NCI-H524 treated with DMSO at 0.1 percent for 48 hours (cell line): ENCODE measurements around the gene CCDC149.
"Not testable (repeated sequence)": the region's sequence is repeated elsewhere in the genome, so short reads cannot be mapped to it uniquely, and the experiment has no call there.

Source experiments
- DNase-seq: peaks from one replicate; lab custom pipeline; 2025; lab: John Stamatoyannopoulos, UW

The CCDC149 gene

GRCh38 chr4:24915121-24915922 lies 2.5 kb upstream of the CCDC149 start:
- DNase-seq, result peak; percentile 68

GRCh38 chr4:24914460-24914859 lies 1.6 kb upstream of the CCDC149 start:
- no peak for DNase-seq

GRCh38 chr4:24913119-24913485 lies 260 bp upstream of the CCDC149 start:
- no peak for DNase-seq

- DNase-seq, result no peak
These were observed 2.3 kb downstream of the CCDC149 start for GRCh38 chr4:24910499-24910898.

GRCh38 chr4:24909606-24910005 lies 3.2 kb downstream of the CCDC149 start:
- not testable (repeated sequence) for DNase-seq

GRCh38 chr4:24897639-24898038 lies 15.2 kb downstream of the CCDC149 start:
- DNase-seq, result no peak

GRCh38 chr4:24896977-24897376 lies 15.9 kb downstream of the CCDC149 start:
- DNase-seq, result no peak

GRCh38 chr4:24896056-24896455 lies 16.8 kb downstream of the CCDC149 start:
- no peak for DNase-seq

- DNase-seq, result no peak
These were observed 17.4 kb downstream of the CCDC149 start for GRCh38 chr4:24895461-24895860.

GRCh38 chr4:24894846-24895245 lies 18.0 kb downstream of the CCDC149 start:
- no peak for DNase-seq

- no peak for DNase-seq
These were observed 18.6 kb downstream of the CCDC149 start for GRCh38 chr4:24894243-24894642.

GRCh38 chr4:24892778-24893177 lies 20.1 kb downstream of the CCDC149 start:
- no peak for DNase-seq

GRCh38 chr4:24892278-24892677 lies 20.6 kb downstream of the CCDC149 start:
- no peak for DNase-seq

- peak; percentile 37 for DNase-seq
These were observed 22.2 kb downstream of the CCDC149 start for GRCh38 chr4:24890561-24891126.

GRCh38 chr4:24889991-24890390 lies 22.9 kb downstream of the CCDC149 start:
- no peak for DNase-seq

- DNase-seq, result no peak
These were observed 24.1 kb downstream of the CCDC149 start for GRCh38 chr4:24888475-24889344.

- DNase-seq, result no peak
These were observed 24.9 kb downstream of the CCDC149 start for GRCh38 chr4:24887881-24888430.

GRCh38 chr4:24886596-24886995 lies 26.2 kb downstream of the CCDC149 start:
- no peak for DNase-seq

- DNase-seq, result no peak
These were observed 27.5 kb downstream of the CCDC149 start for GRCh38 chr4:24885342-24885741.

GRCh38 chr4:24884902-24885301 lies 27.9 kb downstream of the CCDC149 start:
- no peak for DNase-seq

GRCh38 chr4:24881508-24882196 lies 31.2 kb downstream of the CCDC149 start:
- no peak for DNase-seq

- no peak for DNase-seq
These were observed 32.7 kb downstream of the CCDC149 start for GRCh38 chr4:24880186-24880585.
